GM19397 (cell line): ENCODE results near the gene ZDHHC11.
"Not testable (repeated sequence)": the region's sequence is repeated elsewhere in the genome, so short reads cannot be mapped to it uniquely, and the experiment has no call there.

Experiments
- ATAC-seq: cut with Tn5 transposase; IDR thresholded peaks from one replicate; pipeline ENCODE4 v1.9.1; 2021; ENCODE audit warnings: mild to moderate bottlenecking, moderate library complexity; ENCODE audit not compliant: unreplicated experiment

ZDHHC11 gene

GRCh38 chr5:763998-764781, 86.6 kb downstream of the ZDHHC11 start:
- ATAC-seq, result no peak

- ATAC-seq, result no peak
These were observed 87.4 kb downstream of the ZDHHC11 start for GRCh38 chr5:763397-763796.

- ATAC-seq, result not testable (repeated sequence)
These were observed 87.8 kb downstream of the ZDHHC11 start for GRCh38 chr5:762996-763395.

- ATAC-seq, result no peak
These were observed 88.7 kb downstream of the ZDHHC11 start for GRCh38 chr5:761854-762710.

GRCh38 chr5:761059-761771, 89.6 kb downstream of the ZDHHC11 start:
- ATAC-seq, result no peak

- no peak for ATAC-seq
These were observed 90.3 kb downstream of the ZDHHC11 start for GRCh38 chr5:760363-761058.

- no peak for ATAC-seq
These were observed 90.9 kb downstream of the ZDHHC11 start for GRCh38 chr5:759781-760362.

- no peak for ATAC-seq
These were observed 91.6 kb downstream of the ZDHHC11 start for GRCh38 chr5:759111-759751.

GRCh38 chr5:758698-759053, 92.1 kb downstream of the ZDHHC11 start:
- ATAC-seq, result no peak

- no peak for ATAC-seq
These were observed 92.7 kb downstream of the ZDHHC11 start for GRCh38 chr5:757931-758697.

GRCh38 chr5:757346-757930, 93.3 kb downstream of the ZDHHC11 start:
- ATAC-seq, result no peak

- ATAC-seq, result no peak
These were observed 93.9 kb downstream of the ZDHHC11 start for GRCh38 chr5:756865-757345.

- no peak for ATAC-seq
These were observed 94.6 kb downstream of the ZDHHC11 start for GRCh38 chr5:756171-756570.

- ATAC-seq, result not testable (repeated sequence)
These were observed 96.6 kb downstream of the ZDHHC11 start for GRCh38 chr5:754143-754632.

GRCh38 chr5:753567-754142, 97.1 kb downstream of the ZDHHC11 start:
- not testable (repeated sequence) for ATAC-seq

GRCh38 chr5:752532-753115, 98.2 kb downstream of the ZDHHC11 start:
- ATAC-seq, result not testable (repeated sequence)

- ATAC-seq, result not testable (repeated sequence)
These were observed 98.8 kb downstream of the ZDHHC11 start for GRCh38 chr5:751992-752391.

- no peak for ATAC-seq
These were observed 99.3 kb downstream of the ZDHHC11 start for GRCh38 chr5:751496-751895.
